SK-N-SH treated with all-trans-retinoic acid at 6 μM for 48 hours (cell line): Measurements from ENCODE around the gene MAGEC3.

Experiments used
- BACH2 ChIP-seq: fragments of 250-450 bp; sonication (Bioruptor Pico); IDR thresholded peaks from 2 replicates; pipeline ENCODE4 v1.9.0; 2021; ENCODE audit warnings: mild to moderate bottlenecking, borderline replicate concordance
- ESRRG ChIP-seq: fragments of 250-450 bp; sonication (Bioruptor Pico); IDR thresholded peaks from 2 replicates; pipeline ENCODE4 v1.6.1; 2021; ENCODE audit warnings: mild to moderate bottlenecking
- PPARA ChIP-seq: fragments of 250-450 bp; sonication (Bioruptor Pico); IDR thresholded peaks from 2 replicates; pipeline ENCODE4 v1.5.0; 2020; ENCODE audit warnings: mild to moderate bottlenecking, borderline replicate concordance
- RARB ChIP-seq: fragments of 250-450 bp; sonication (Bioruptor Pico); IDR thresholded peaks from 2 replicates; pipeline ENCODE4 v1.8.0; 2021; ENCODE audit warnings: mild to moderate bottlenecking, moderate library complexity
- ZFP30 ChIP-seq: fragments of 450-650 bp; formaldehyde crosslinking; IDR thresholded peaks from 2 replicates; pipeline ENCODE4 v1.5.0; 2022; ENCODE audit warnings: mild to moderate bottlenecking, moderate library complexity
- TF ChIP-seq, protein P1 (sequence below): fragments of 250-450 bp; sonication (Bioruptor Pico); IDR thresholded peaks from 2 replicates; pipeline ENCODE4 v1.8.0; 2020; ENCODE audit warnings: mild to moderate bottlenecking, moderate library complexity, borderline replicate concordance

DNA sequence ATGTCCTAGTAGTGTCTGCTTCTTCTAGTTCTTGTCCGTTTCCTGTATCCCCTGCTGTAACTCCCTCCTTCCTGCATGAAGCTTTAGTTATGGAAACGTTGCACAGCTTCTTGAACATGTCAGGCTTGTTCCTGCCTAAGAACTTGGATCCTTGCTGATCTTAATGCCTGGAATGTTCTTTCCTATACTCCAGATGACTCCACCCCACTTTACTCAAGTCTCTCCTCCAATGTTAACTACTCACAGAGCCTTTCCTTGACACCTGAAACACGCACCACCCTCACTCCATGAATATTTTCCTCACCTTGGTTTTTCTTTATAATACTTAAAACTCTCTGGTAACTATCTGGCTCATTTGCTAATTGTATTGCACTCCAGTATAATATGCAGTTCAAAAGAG lies 19.4 kb downstream of the MAGEC3 start:
- TF ChIP-seq RARB (CRISPR knock-in tag) (no peak), ZFP30 (CRISPR knock-in tag) (no peak), ESRRG (CRISPR knock-in tag) (no peak), PPARA (no peak), BACH2 (CRISPR knock-in tag) (no peak)
- TF ChIP-seq, protein P1, sequence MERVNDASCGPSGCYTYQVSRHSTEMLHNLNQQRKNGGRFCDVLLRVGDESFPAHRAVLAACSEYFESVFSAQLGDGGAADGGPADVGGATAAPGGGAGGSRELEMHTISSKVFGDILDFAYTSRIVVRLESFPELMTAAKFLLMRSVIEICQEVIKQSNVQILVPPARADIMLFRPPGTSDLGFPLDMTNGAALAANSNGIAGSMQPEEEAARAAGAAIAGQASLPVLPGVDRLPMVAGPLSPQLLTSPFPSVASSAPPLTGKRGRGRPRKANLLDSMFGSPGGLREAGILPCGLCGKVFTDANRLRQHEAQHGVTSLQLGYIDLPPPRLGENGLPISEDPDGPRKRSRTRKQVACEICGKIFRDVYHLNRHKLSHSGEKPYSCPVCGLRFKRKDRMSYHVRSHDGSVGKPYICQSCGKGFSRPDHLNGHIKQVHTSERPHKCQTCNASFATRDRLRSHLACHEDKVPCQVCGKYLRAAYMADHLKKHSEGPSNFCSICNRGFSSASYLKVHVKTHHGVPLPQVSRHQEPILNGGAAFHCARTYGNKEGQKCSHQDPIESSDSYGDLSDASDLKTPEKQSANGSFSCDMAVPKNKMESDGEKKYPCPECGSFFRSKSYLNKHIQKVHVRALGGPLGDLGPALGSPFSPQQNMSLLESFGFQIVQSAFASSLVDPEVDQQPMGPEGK (CRISPR knock-in tag), result no peak
